GM12878 (cell line): Measurements from ENCODE around the gene ZNF200. TPM values are rescaled to one million over a fixed set of nuclear protein-coding genes. Genes with fewer than 3 reads are reported as not detected.
A peak's percentile ranks its signal among the peaks of the same experiment; 100 is the strongest.

Source experiments
- ATAC-seq: fragments of 200-7000 bp; cut with Tn5 transposase; 3 replicates; pipeline ENCODE4 v1.9.1; 2020; ENCODE audit warnings: mild to moderate bottlenecking, moderate library complexity
- BruUV-seq: library from RNA; stranded (reverse); fragments of 400-500 nt; replicated peaks from 2 replicates; lab custom pipeline; 2021; lab: Mats Ljungman, UMichigan
- CTCF ChIA-PET: fragments of 300-600 bp; sonication (Branson Sonifier 250); formaldehyde crosslinking; extraction: SDS; loops from one replicate; lab custom pipeline; 2021; ENCODE audit warnings: inconsistent platforms; lab: Yijun Ruan, JAX
- POLR2A ChIA-PET: fragments of 350-600 bp; formaldehyde crosslinking; extraction: SDS; loops from one replicate; lab custom pipeline; 2021; ENCODE audit warnings: inconsistent platforms; lab: Charles Lee
- RAD21 ChIA-PET: fragments of 300-600 bp; sonication (Branson Sonifier 250); formaldehyde crosslinking; loops from one replicate; lab custom pipeline; 2023; ENCODE audit warnings: antibody characterized with exemption; ENCODE audit not compliant: unreplicated experiment; lab: Charles Lee
- SMC1A ChIA-PET: fragments of 300-600 bp; sonication (Branson Sonifier 250); formaldehyde crosslinking; loops from one replicate; lab custom pipeline; 2023; ENCODE audit not compliant: unreplicated experiment, uncharacterized antibody; lab: Charles Lee
- DNase-seq: peaks from one replicate; pipeline ENCODE4 v3.0.0-alpha.2; 2011; ENCODE audit warnings: low read depth, low spot score
- FAIRE-seq: peaks from 3 replicates; lab custom pipeline; 2011; peaks lifted over from hg19 to GRCh38; lab: Jason Lieb, UNC
- H2AFZ ChIP-seq: 2 replicates; pipeline ENCODE4 v1.6.0; 2011; ENCODE audit warnings: low read depth, low read length, control low read depth; ENCODE audit not compliant: control insufficient read depth
- H3K27ac ChIP-seq: 2 replicates; pipeline ENCODE4 v1.5.1; 2011; ENCODE audit warnings: control low read depth; ENCODE audit not compliant: control insufficient read depth, insufficient read depth
- H3K27me3 ChIP-seq, 2 experiments: replicated peaks in 1 of 2; 2 replicates each; pipeline versions ENCODE4 v1.6.0 to v1.6.1; 2011; ENCODE audit warnings: low read length in 1 of 2; ENCODE audit not compliant: control insufficient read depth in 2 of 2, insufficient read depth in 2 of 2
- H3K36me3 ChIP-seq, 2 experiments: 2 replicates each; pipeline ENCODE4 v1.5.1; 2011; ENCODE audit warnings: low read length in 1 of 2; ENCODE audit not compliant: control insufficient read depth in 2 of 2, insufficient read depth in 2 of 2
- H3K4me1 ChIP-seq: 2 replicates; pipeline ENCODE4 v1.6.1; 2011; ENCODE audit warnings: mild to moderate bottlenecking, low read length, moderate library complexity, mixed read lengths; ENCODE audit not compliant: control insufficient read depth, insufficient read depth
- H3K4me2 ChIP-seq: 2 replicates; pipeline ENCODE4 v1.6.0; 2011; ENCODE audit warnings: control low read depth; ENCODE audit not compliant: control insufficient read depth, insufficient read depth
- H3K4me3 ChIP-seq: fragments of 200-600 bp; sonication (generic); 2 replicates; pipeline ENCODE4 v1.5.1; 2016
- H3K79me2 ChIP-seq: 2 replicates; pipeline ENCODE4 v1.6.0; 2011; ENCODE audit warnings: low read length; ENCODE audit not compliant: control insufficient read depth, insufficient read depth
- H3K9ac ChIP-seq: 2 replicates; pipeline ENCODE4 v1.8.0; 2011; ENCODE audit warnings: low read length, control low read depth, mixed read lengths; ENCODE audit not compliant: control insufficient read depth, insufficient read depth
- H3K9me3 ChIP-seq: replicated peaks from 3 replicates; pipeline ENCODE4 v1.5.1; 2011; ENCODE audit warnings: mild to moderate bottlenecking, low read length; ENCODE audit not compliant: control insufficient read depth, insufficient read depth
- H4K20me1 ChIP-seq: 2 replicates; pipeline ENCODE4 v1.6.0; 2011; ENCODE audit not compliant: control insufficient read depth, insufficient read depth
- ATF7 ChIP-seq: fragments of 450-650 bp; IDR thresholded peaks from 2 replicates; pipeline ENCODE4 v1.6.1; 2016; ENCODE audit warnings: low read depth, mild to moderate bottlenecking
- BACH1 ChIP-seq: fragments of 450-650 bp; IDR thresholded peaks from 2 replicates; pipeline ENCODE4 v1.6.1; 2017; ENCODE audit warnings: mild to moderate bottlenecking, borderline replicate concordance
- FOXM1 ChIP-seq: IDR thresholded peaks from 2 replicates; pipeline ENCODE4 v1.6.1; 2012; ENCODE audit warnings: low read depth, mild to moderate bottlenecking, inconsistent platforms, low read length, moderate library complexity
- HDAC6 ChIP-seq: fragments of 200-600 bp; sonication (generic); IDR thresholded peaks from one replicate; pipeline ENCODE4 v1.8.0; 2017; ENCODE audit warnings: antibody characterized with exemption; ENCODE audit not compliant: unreplicated experiment
- MAX ChIP-seq: IDR thresholded peaks from 2 replicates; pipeline ENCODE4 v1.6.1; 2012; ENCODE audit warnings: low read depth, low read length, improper control_type of control experiment
- RBBP5 ChIP-seq: fragments of 200-600 bp; sonication (generic); conservative IDR thresholded peaks from 2 replicates; pipeline ENCODE4 v1.6.1; 2016
- SP1 ChIP-seq: IDR thresholded peaks from one replicate; pipeline ENCODE4 v1.6.1; 2011; ENCODE audit warnings: low read depth, low read length
- ZBTB4 ChIP-seq: fragments of 450-650 bp; formaldehyde crosslinking; IDR thresholded peaks from 2 replicates; pipeline ENCODE4 v1.4.0; 2022; ENCODE audit warnings: mild to moderate bottlenecking, moderate library complexity
- ZSCAN29 ChIP-seq: fragments of 450-650 bp; IDR thresholded peaks from 2 replicates; pipeline ENCODE4 v1.6.1; 2017; ENCODE audit warnings: mild to moderate bottlenecking, moderate library complexity
- WGBS: methylation state at CpG from one replicate; pipeline ENCODE4 v1.1.6; 2016; ENCODE audit warnings: low lambda C conversion rate; ENCODE audit not compliant: insufficient replicate concordance, insufficient coverage; ENCODE audit errors: missing lambda C conversion rate; 5-methylcytosine and 5-hydroxymethylcytosine counted together
- in situ Hi-C: fragments of 300-500 bp; cut with MboI; formaldehyde crosslinking; loops from 9 replicates; pipeline ENCODE4 v1.14.3; 2018; ENCODE audit warnings: mixed read lengths
- intact Hi-C: fragments of 100-400 bp; cut with micrococcal nuclease; formaldehyde crosslinking; loops from one replicate; pipeline ENCODE4 v1.14.2; 2022; ENCODE audit not compliant: unreplicated experiment
- polyA plus RNA-seq, 11 experiments: library from polyadenylated mRNA; depleted of rRNA in 4 of 11; unstranded in 6 of 11; stranded (reverse) in 5 of 11; fragments of >200 nt; fragmentation: Nextera tagmentation in 4 of 11; fragmentation: Illumina TruSeq in 1 of 11; extraction: Ambion mirVana in 4 of 11; extraction: Trizol in 1 of 11; gene quantifications; 1 replicate in 1 of 11; 2 replicates in 10 of 11; pipeline versions ENCODE4 v1.2.1 to v1.2.3, GENCODE V29; 2011 to 2016; ENCODE audit warnings: inconsistent platforms in 2 of 11, missing spikeins in 2 of 11, low read depth in 1 of 11
- total RNA-seq, 4 experiments: library from RNA; depleted of rRNA in 3 of 4; stranded (reverse); fragments of >200 nt in 3 of 4; fragmentation: Illumina TruSeq in 1 of 4; extraction: Trizol in 1 of 4; gene quantifications; 2 replicates each; pipeline versions ENCODE4 v1.2.1 to v1.2.3, GENCODE V29; 2013 to 2021

The ZNF200 gene
- total and polyA plus RNA-seq, 10 of the 15 experiments (the other 5 are each of a cell fraction or from before 2014, with no cell fraction given), result 4.0 to 13.9 (median 9.6) TPM

GRCh38 chr16:3188675-3188924 lies 46.4 kb downstream of the ZNF200 start:
- ChIA-PET SMC1A (interaction anchor here (1.0 to 1.5 kb wide), 3 partner anchors 14 to 269 kb away, joined by 3 to 4 read pairs (median 3); no protein-coding TSS in a partner anchor), POLR2A (no interaction called here), RAD21 (no interaction called here), CTCF (interaction anchor here (0.9 kb wide), 1 partner anchor 38 kb away, joined by 3 read pairs; no protein-coding TSS in a partner anchor)
- no peaks in the 10 kb centered on the region; a peak in 1 of 4 replicates for H3K27me3 ChIP-seq
- DNase-seq (no peak), FAIRE-seq (no peak), ATAC-seq (no peak)
- no peaks in the 10 kb centered on the region for H4K20me1 ChIP-seq
- 5% methylated on average over 13 of the region's 13 CpGs for WGBS
- H3K4me3 ChIP-seq, result peak overlapping the region; percentile 54
- no peak overlapping the region for H3K27ac ChIP-seq
- peak overlapping the region; percentile 98 for H3K4me2 ChIP-seq
- TF ChIP-seq BACH1 (no peak), SP1 (no peak), ATF7 (no peak), MAX (no peak), ZBTB4 (no peak), ZSCAN29 (no peak), RBBP5 (no peak), FOXM1 (no peak), HDAC6 (no peak)
- H3K4me1 ChIP-seq, result peaks cover 19% of the 10 kb centered on the region
- intact Hi-C loops, result loop anchor here (2.0 kb wide), 1 partner anchor 270 kb away; no protein-coding TSS in a partner anchor
- H3K9ac ChIP-seq, result peak overlapping the region; percentile 63
- H3K79me2 ChIP-seq, result no peaks in the 10 kb centered on the region
- H2AFZ ChIP-seq, result peak overlapping the region; percentile 82
- H3K9me3 ChIP-seq, result no peaks in the 10 kb centered on the region; the same call in 2 of the 3 replicates
- no TSS peak for BruUV-seq
- in situ Hi-C loops, result no loop called here
- no peaks in the 10 kb centered on the region for H3K36me3 ChIP-seq
